Retinal pigment epithelial cell (primary cell): ENCODE data around the gene WBP1L.
A peak's percentile ranks its signal among the peaks of the same experiment; 100 is the strongest.
"Not testable (repeated sequence)": the region's sequence is repeated elsewhere in the genome, so short reads cannot be mapped to it uniquely, and the experiment has no call there.

Experiments
- DNase-seq: peaks from one replicate; pipeline ENCODE4 v3.0.0-alpha.2; 2010; ENCODE audit warnings: low read depth
- H3K4me3 ChIP-seq: 2 replicates; pipeline ENCODE4 v1.5.1; 2011; ENCODE audit warnings: mild to moderate bottlenecking, low read length, control low read depth, moderate library complexity
- CTCF ChIP-seq: conservative IDR thresholded peaks from 2 replicates; pipeline ENCODE4 v1.5.1; 2011; ENCODE audit warnings: low read depth, low read length, control low read depth, inconsistent platforms

WBP1L gene

GRCh38 chr10:102745157-102745556 lies 1.4 kb downstream of the WBP1L start:
- TF ChIP-seq CTCF: no peak
- H3K4me3 ChIP-seq: peak overlapping the region; percentile 98
- DNase-seq: no peak

GRCh38 chr10:102752266-102752930 lies 8.7 kb downstream of the WBP1L start:
- DNase-seq: no peak
- H3K4me3 ChIP-seq: no peak overlapping the region
- no peak for TF ChIP-seq CTCF

GRCh38 chr10:102752934-102753664 lies 9.4 kb downstream of the WBP1L start:
- no peak overlapping the region for H3K4me3 ChIP-seq
- peak; percentile 76 for TF ChIP-seq CTCF
- no peak for DNase-seq

GRCh38 chr10:102753718-102754117 lies 10.0 kb downstream of the WBP1L start:
- TF ChIP-seq CTCF: no peak
- H3K4me3 ChIP-seq: no peak overlapping the region

GRCh38 chr10:102757323-102757722 lies 13.6 kb downstream of the WBP1L start:
- H3K4me3 ChIP-seq: no peak overlapping the region
- no peak for TF ChIP-seq CTCF
- DNase-seq: no peak

More at GRCh38 chr10:102753718-102754117, 10.0 kb downstream of the WBP1L start:
- DNase-seq: no peak

GRCh38 chr10:102758240-102758932 lies 14.6 kb downstream of the WBP1L start:
- H3K4me3 ChIP-seq: no peak overlapping the region
- no peak for DNase-seq
- no peak for TF ChIP-seq CTCF

- DNase-seq, H3K4me3 ChIP-seq: not testable (repeated sequence)
Observed at GRCh38 chr10:102758933-102759262, 15.2 kb downstream of the WBP1L start.
